Measurements from ENCODE around the gene TAOK1. TPM values are rescaled to one million over a fixed set of nuclear protein-coding genes. Genes with fewer than 3 reads are reported as not detected.

TAOK1 gene
- total RNA-seq, 1 donor from 2014 or later: 100 TPM

DNA sequence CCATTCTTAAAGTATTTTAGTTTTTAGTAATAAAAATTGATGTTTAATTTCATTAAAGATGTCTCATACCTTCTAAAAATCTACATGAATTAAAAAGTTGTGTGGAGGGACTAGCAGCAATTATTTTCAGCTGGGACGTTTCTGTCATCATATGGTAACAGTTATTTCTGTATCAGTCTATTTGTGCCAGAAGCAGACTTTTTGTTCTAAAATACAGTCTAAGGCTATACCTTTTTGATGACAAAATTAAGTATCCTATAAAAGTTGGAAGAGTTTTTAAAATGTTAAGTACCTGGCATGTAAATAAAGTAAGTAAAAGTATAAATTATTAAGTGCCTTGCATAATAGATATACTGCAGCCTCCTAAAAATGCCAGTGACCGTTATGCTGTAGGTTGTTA is 5.9 kb downstream of the TAOK1 start:
- TF ChIP-seq EZH2 (IDR thresholded peaks at IDR 0.05; ENCODE audit: insufficient read depth, low read length): no peak
- TF ChIP-seq, protein P1, sequence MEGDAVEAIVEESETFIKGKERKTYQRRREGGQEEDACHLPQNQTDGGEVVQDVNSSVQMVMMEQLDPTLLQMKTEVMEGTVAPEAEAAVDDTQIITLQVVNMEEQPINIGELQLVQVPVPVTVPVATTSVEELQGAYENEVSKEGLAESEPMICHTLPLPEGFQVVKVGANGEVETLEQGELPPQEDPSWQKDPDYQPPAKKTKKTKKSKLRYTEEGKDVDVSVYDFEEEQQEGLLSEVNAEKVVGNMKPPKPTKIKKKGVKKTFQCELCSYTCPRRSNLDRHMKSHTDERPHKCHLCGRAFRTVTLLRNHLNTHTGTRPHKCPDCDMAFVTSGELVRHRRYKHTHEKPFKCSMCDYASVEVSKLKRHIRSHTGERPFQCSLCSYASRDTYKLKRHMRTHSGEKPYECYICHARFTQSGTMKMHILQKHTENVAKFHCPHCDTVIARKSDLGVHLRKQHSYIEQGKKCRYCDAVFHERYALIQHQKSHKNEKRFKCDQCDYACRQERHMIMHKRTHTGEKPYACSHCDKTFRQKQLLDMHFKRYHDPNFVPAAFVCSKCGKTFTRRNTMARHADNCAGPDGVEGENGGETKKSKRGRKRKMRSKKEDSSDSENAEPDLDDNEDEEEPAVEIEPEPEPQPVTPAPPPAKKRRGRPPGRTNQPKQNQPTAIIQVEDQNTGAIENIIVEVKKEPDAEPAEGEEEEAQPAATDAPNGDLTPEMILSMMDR (IDR thresholded peaks at IDR 0.05; ENCODE audit: insufficient read depth, low read depth, low read length): no peak
- Mint-ChIP-seq H3K9me3 (ENCODE audit: unreplicated experiment) (no peaks in the 10 kb centered on the region), H3K4me1 (ENCODE audit: low read depth, unreplicated experiment) (peaks cover 11% of the 10 kb centered on the region), H3K27me3 (ENCODE audit: low read depth, unreplicated experiment) (no peaks in the 10 kb centered on the region), H3K36me3 (ENCODE audit: low read depth, unreplicated experiment) (peaks cover 7% of the 10 kb centered on the region), H3K4me3 (ENCODE audit: unreplicated experiment) (no peak overlapping the region), H3K27ac (ENCODE audit: unreplicated experiment) (no peak overlapping the region)
- H3K4me3 ChIP-seq (ENCODE audit: insufficient read depth, low read depth, low read length): no peak overlapping the region
- no peaks in the 10 kb centered on the region for H3K27me3 ChIP-seq (ENCODE audit: insufficient read depth, low read length)
- H3K27ac ChIP-seq (ENCODE audit: low read depth, low read length): no peak overlapping the region
- H3K79me2 ChIP-seq (ENCODE audit: insufficient read depth, low read length): peaks cover 100% of the 10 kb centered on the region
- DNase-seq (ENCODE audit: low read depth): no peak
- H3K4me1 ChIP-seq (ENCODE audit: insufficient read depth, low read length): peaks cover 18% of the 10 kb centered on the region
- FAIRE-seq: no peak
- peaks cover 86% of the 10 kb centered on the region for H4K20me1 ChIP-seq (ENCODE audit: insufficient read depth, low read length)
- H2AFZ ChIP-seq (ENCODE audit: low read depth, low read length): no peak overlapping the region
- no peak overlapping the region for H3K4me2 ChIP-seq (ENCODE audit: low read length)
- peaks cover 7% of the 10 kb centered on the region for H3K36me3 ChIP-seq (ENCODE audit: insufficient read depth, low read length)
- H3K9ac ChIP-seq (ENCODE audit: low read length): no peak overlapping the region
- H3K9me3 ChIP-seq (ENCODE audit: insufficient read depth, low read depth, low read length): no peaks in the 10 kb centered on the region

DNA sequence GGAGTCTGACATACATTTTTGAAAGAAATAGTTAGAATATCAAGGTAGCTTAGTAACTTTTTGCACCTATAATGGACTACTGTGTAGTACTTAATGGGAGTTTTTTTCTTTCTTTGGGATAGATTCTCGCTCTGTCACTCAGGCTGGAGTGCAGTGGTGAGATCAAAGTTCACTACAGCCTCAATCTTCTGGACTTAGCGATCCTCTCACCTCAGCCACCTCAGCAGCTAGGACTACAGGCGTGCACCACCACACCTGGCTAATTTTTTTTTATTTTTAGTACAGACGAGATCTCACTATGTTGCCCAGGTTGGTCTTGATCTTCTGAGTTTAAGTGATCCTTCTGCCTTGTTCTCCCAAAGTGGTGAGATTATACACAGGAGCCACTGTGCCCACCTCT is 9.5 kb downstream of the TAOK1 start:
- Histone ChIP-seq H3K36me3 (ENCODE audit: insufficient read depth, low read length) (peaks cover 14% of the 10 kb centered on the region), H3K9ac (ENCODE audit: low read length) (no peak overlapping the region), H3K4me2 (ENCODE audit: low read length) (no peak overlapping the region), H3K27me3 (ENCODE audit: insufficient read depth, low read length) (no peaks in the 10 kb centered on the region), H3K4me1 (ENCODE audit: insufficient read depth, low read length) (no peaks in the 10 kb centered on the region), H3K27ac (ENCODE audit: low read depth, low read length) (no peak overlapping the region), H3K4me3 (ENCODE audit: insufficient read depth, low read depth, low read length) (no peak overlapping the region), H4K20me1 (ENCODE audit: insufficient read depth, low read length) (peaks cover 87% of the 10 kb centered on the region), H3K79me2 (ENCODE audit: insufficient read depth, low read length) (peaks cover 100% of the 10 kb centered on the region), H3K9me3 (ENCODE audit: insufficient read depth, low read depth, low read length) (no peaks in the 10 kb centered on the region), H2AFZ (ENCODE audit: low read depth, low read length) (no peak overlapping the region)
- Mint-ChIP-seq H3K27me3 (ENCODE audit: low read depth, unreplicated experiment) (no peaks in the 10 kb centered on the region), H3K4me1 (ENCODE audit: low read depth, unreplicated experiment) (no peaks in the 10 kb centered on the region), H3K27ac (ENCODE audit: unreplicated experiment) (no peak overlapping the region), H3K9me3 (ENCODE audit: unreplicated experiment) (no peaks in the 10 kb centered on the region), H3K36me3 (ENCODE audit: low read depth, unreplicated experiment) (peaks cover 8% of the 10 kb centered on the region), H3K4me3 (ENCODE audit: unreplicated experiment) (no peak overlapping the region)
- TF ChIP-seq, protein P1 (IDR thresholded peaks at IDR 0.05; ENCODE audit: insufficient read depth, low read depth, low read length): no peak
- TF ChIP-seq EZH2 (IDR thresholded peaks at IDR 0.05; ENCODE audit: insufficient read depth, low read length): no peak
- FAIRE-seq (no peak), DNase-seq (ENCODE audit: low read depth) (no peak)

DNA sequence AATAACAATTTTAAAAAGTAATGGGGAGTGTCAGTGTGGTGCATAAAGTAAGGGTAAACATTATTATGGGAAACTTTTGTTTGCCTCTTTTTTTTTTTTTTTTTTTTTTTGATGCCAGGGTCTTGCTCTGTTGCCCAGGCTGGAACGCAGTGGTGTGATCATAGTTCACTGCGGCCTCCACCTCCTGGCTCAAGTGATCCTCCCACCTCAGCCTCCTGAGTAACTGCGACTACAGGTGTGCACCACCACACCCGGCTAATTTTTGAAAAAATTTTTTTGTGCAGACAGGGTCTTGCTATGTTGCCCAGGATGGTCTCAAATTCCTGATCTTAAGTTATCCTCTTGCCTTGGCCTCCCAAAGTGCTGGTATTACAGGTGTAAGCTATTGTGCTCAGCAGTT is 10.7 kb downstream of the TAOK1 start:
- Histone ChIP-seq H3K9ac (ENCODE audit: low read length) (no peak overlapping the region), H3K79me2 (ENCODE audit: insufficient read depth, low read length) (peaks cover 100% of the 10 kb centered on the region), H3K36me3 (ENCODE audit: insufficient read depth, low read length) (peaks cover 14% of the 10 kb centered on the region), H2AFZ (ENCODE audit: low read depth, low read length) (no peak overlapping the region), H3K4me2 (ENCODE audit: low read length) (no peak overlapping the region), H3K9me3 (ENCODE audit: insufficient read depth, low read depth, low read length) (no peaks in the 10 kb centered on the region), H3K27ac (ENCODE audit: low read depth, low read length) (no peak overlapping the region), H4K20me1 (ENCODE audit: insufficient read depth, low read length) (peaks cover 83% of the 10 kb centered on the region), H3K4me1 (ENCODE audit: insufficient read depth, low read length) (no peaks in the 10 kb centered on the region), H3K27me3 (ENCODE audit: insufficient read depth, low read length) (no peaks in the 10 kb centered on the region), H3K4me3 (ENCODE audit: insufficient read depth, low read depth, low read length) (no peak overlapping the region)
- no peak overlapping the region for H3K4me3 Mint-ChIP-seq (ENCODE audit: unreplicated experiment)
- H3K36me3 Mint-ChIP-seq (ENCODE audit: low read depth, unreplicated experiment): peaks cover 10% of the 10 kb centered on the region
- no peaks in the 10 kb centered on the region for H3K9me3 Mint-ChIP-seq (ENCODE audit: unreplicated experiment)
- no peaks in the 10 kb centered on the region for H3K27me3 Mint-ChIP-seq (ENCODE audit: low read depth, unreplicated experiment)
- TF ChIP-seq, protein P1 (IDR thresholded peaks at IDR 0.05; ENCODE audit: insufficient read depth, low read depth, low read length): no peak
- TF ChIP-seq EZH2 (IDR thresholded peaks at IDR 0.05; ENCODE audit: insufficient read depth, low read length): no peak
- no peak overlapping the region for H3K27ac Mint-ChIP-seq (ENCODE audit: unreplicated experiment)
- DNase-seq (ENCODE audit: low read depth) (no peak), FAIRE-seq (no peak)
- H3K4me1 Mint-ChIP-seq (ENCODE audit: low read depth, unreplicated experiment): no peaks in the 10 kb centered on the region

All from astrocyte (in vitro differentiated cells and primary cell).